Mammary epithelial cell (primary cell): Measurements from ENCODE around the gene WDR37.

Experiments
- EZH2 ChIP-seq: IDR thresholded peaks from 2 replicates; pipeline ENCODE4 v1.6.1; 2012; ENCODE audit warnings: low read length, inconsistent platforms, borderline replicate concordance
- TF ChIP-seq, protein P1 (sequence below), 2 donors: IDR thresholded peaks in 1 of 2; conservative IDR thresholded peaks in 1 of 2; 2 replicates each; pipeline ENCODE4 v1.5.1; 2011 to 2012; ENCODE audit warnings: inconsistent platforms in 2 of 2, low read length in 2 of 2, mild to moderate bottlenecking in 2 of 2, control low read depth in 1 of 2, low read depth in 1 of 2; ENCODE audit not compliant: insufficient read depth in 1 of 2; ENCODE audit errors: extremely low read depth in 1 of 2

DNA sequence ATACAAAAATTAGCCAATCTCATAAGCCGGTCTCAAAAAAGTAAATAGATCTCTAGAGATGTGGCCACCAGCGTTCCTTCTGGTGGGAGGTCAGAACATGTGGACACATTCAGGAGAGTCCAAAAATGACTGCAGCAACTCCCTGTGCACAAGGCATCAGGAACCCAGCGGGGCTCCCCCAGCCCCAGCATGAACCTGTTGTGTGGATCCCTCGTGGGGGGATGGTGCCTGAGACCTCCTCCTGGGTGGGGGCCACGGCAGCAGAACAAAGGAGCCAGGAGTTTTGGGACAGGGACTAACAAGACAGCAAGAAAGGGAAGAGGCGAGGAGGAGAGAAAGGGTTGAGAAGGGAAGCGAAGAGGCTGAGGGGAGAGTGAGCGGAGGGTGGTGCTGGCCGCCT lies 121.8 kb downstream of the WDR37 start:
- TF ChIP-seq, protein P1, sequence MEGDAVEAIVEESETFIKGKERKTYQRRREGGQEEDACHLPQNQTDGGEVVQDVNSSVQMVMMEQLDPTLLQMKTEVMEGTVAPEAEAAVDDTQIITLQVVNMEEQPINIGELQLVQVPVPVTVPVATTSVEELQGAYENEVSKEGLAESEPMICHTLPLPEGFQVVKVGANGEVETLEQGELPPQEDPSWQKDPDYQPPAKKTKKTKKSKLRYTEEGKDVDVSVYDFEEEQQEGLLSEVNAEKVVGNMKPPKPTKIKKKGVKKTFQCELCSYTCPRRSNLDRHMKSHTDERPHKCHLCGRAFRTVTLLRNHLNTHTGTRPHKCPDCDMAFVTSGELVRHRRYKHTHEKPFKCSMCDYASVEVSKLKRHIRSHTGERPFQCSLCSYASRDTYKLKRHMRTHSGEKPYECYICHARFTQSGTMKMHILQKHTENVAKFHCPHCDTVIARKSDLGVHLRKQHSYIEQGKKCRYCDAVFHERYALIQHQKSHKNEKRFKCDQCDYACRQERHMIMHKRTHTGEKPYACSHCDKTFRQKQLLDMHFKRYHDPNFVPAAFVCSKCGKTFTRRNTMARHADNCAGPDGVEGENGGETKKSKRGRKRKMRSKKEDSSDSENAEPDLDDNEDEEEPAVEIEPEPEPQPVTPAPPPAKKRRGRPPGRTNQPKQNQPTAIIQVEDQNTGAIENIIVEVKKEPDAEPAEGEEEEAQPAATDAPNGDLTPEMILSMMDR (conservative IDR thresholded peaks at IDR 0.05 in 1 of 2, IDR thresholded peaks at IDR 0.05 in 1 of 2; ENCODE audit: extremely low read depth in 1 of 2, insufficient read depth in 1 of 2, low read depth in 1 of 2, low read length in 2 of 2), result no peak
- TF ChIP-seq EZH2, result no peak
